Measurements from ENCODE around the gene CNN2. TPM values are rescaled to one million over a fixed set of nuclear protein-coding genes. Genes with fewer than 3 reads are reported as not detected.

Gene CNN2
- total and polyA plus RNA-seq, 2 of the 13 experiments (the other 11 are each of a cell fraction or from before 2014, with no cell fraction given): 63.6 to 70.0 TPM

GRCh38 chr19:1025960-1026782 lies at the start of gene CNN2 (continued):
- no peak for TF ChIP-seq ZNF432 (CRISPR knock-in tag; IDR thresholded peaks at IDR 0.05; ENCODE audit: borderline replicate concordance)
- TF ChIP-seq ZNF383 (CRISPR knock-in tag; IDR thresholded peaks at IDR 0.05; ENCODE audit: borderline replicate concordance): no peak
- no peak; the same call in 1 of the 2 replicates for TF ChIP-seq MIER3 (CRISPR knock-in tag; IDR thresholded peaks at IDR 0.05; ENCODE audit: borderline replicate concordance)
- TF ChIP-seq CSRNP1 (CRISPR knock-in tag; IDR thresholded peaks at IDR 0.05): peak; percentile 58; the same call in 1 of the 2 replicates
- 0 out of 2 replicates have a peak, but pooled peaks have one; percentile 14 for TF ChIP-seq ZMYM4 (CRISPR knock-in tag; IDR thresholded peaks at IDR 0.05)
- TF ChIP-seq ZNF468 (CRISPR knock-in tag; IDR thresholded peaks at IDR 0.05): no peak
- TF ChIP-seq KDM2A (CRISPR knock-in tag; IDR thresholded peaks at IDR 0.05; ENCODE audit: borderline replicate concordance, low read depth): peak; percentile 59; the same call in 1 of the 2 replicates
- TF ChIP-seq, protein P1, sequence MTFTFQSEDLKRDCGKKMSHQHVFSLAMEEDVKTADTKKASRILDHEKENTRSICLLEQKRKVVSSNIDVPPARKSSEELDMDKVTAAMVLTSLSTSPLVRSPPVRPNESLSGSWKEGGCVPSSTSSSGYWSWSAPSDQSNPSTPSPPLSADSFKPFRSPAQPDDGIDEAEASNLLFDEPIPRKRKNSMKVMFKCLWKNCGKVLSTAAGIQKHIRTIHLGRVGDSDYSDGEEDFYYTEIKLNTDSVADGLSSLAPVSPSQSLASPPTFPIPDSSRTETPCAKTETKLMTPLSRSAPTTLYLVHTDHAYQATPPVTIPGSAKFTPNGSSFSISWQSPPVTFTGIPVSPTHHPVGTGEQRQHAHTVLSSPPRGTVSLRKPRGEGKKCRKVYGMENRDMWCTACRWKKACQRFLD (CRISPR knock-in tag; IDR thresholded peaks at IDR 0.05; ENCODE audit: borderline replicate concordance): no peak
- TF ChIP-seq ATF2 (CRISPR knock-in tag; IDR thresholded peaks at IDR 0.05): peak; percentile 28; the same call in 1 of the 2 replicates
- peak; percentile 19; the same call in 1 of the 2 replicates for TF ChIP-seq ZGPAT (CRISPR knock-in tag; IDR thresholded peaks at IDR 0.05)
- TF ChIP-seq ZNF83 (CRISPR knock-in tag; IDR thresholded peaks at IDR 0.05; ENCODE audit: borderline replicate concordance): no peak
- no peak for TF ChIP-seq CEBPB (IDR thresholded peaks at IDR 0.05; ENCODE audit: borderline replicate concordance, low read depth, low read length)
- no peak; the same call in 1 of the 2 replicates for TF ChIP-seq GATAD2A (CRISPR knock-in tag; IDR thresholded peaks at IDR 0.05)
- no peak for TF ChIP-seq YY1 (IDR thresholded peaks at IDR 0.05; ENCODE audit: insufficient read depth, insufficient replicate concordance, low read depth, low read length)
- TF ChIP-seq ZNF564 (CRISPR knock-in tag; IDR thresholded peaks at IDR 0.05): 0 out of 2 replicates have a peak, but pooled peaks have one; percentile 26
- TF ChIP-seq ARNTL (CRISPR knock-in tag; IDR thresholded peaks at IDR 0.05): no peak
- TF ChIP-seq NKX3-1 (CRISPR knock-in tag; IDR thresholded peaks at IDR 0.05): 0 out of 2 replicates have a peak, but pooled peaks have one; percentile 17
- no peak for TF ChIP-seq AKAP8 (CRISPR knock-in tag; IDR thresholded peaks at IDR 0.05)
- no peak for TF ChIP-seq ZNF44 (CRISPR knock-in tag; IDR thresholded peaks at IDR 0.05)
- TF ChIP-seq ZNF34 (CRISPR knock-in tag; IDR thresholded peaks at IDR 0.05; ENCODE audit: borderline replicate concordance): no peak
- no peak for TF ChIP-seq CREBL2 (CRISPR knock-in tag; IDR thresholded peaks at IDR 0.05; ENCODE audit: borderline replicate concordance)

Measured in HepG2 (cell line).